ENCODE measurements around the gene CDT1. TPM values are rescaled to one million over a fixed set of nuclear protein-coding genes. Genes with fewer than 3 reads are reported as not detected.

CDT1 gene
- total and polyA plus RNA-seq, 12 donors: 0.29 to 5.7 (median 1.6) TPM; not detected in 1

DNA sequence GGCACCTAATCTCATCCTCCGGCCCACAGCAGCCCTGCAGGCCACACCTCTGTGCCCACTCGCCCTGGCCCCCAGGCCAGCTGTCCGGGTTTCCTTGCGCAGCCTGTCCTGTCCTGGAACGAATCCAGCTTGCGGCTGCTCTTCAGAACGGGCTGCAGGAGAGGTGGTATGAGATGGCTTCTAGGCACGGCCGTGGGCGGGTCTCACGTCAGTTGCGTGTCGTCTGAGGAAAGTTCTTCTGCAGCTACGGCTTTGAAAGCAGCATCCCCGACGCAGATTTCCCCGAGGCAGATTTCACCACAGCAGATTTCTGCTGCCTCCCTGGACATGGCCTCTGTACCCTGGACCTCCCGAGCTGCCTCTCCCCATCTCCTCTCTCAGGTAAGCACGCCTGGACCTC, 35.0 kb downstream of the CDT1 start:
- H3K9me3 ChIP-seq (replicated peaks in 1 of 3): no peaks in the 10 kb centered on the region
- H3K4me3 ChIP-seq: no peak overlapping the region
- H3K4me1 ChIP-seq (replicated peaks in 1 of 2): no peaks in the 10 kb centered on the region
- WGBS, 4 donors: 87 to 94% (median 91%) methylated on average over 18 to 19 of the region's 19 CpGs
- intact Hi-C loops (cut with DNase I): no loop called here
- H3K27ac ChIP-seq: no peak overlapping the region
- TF ChIP-seq, protein P1, sequence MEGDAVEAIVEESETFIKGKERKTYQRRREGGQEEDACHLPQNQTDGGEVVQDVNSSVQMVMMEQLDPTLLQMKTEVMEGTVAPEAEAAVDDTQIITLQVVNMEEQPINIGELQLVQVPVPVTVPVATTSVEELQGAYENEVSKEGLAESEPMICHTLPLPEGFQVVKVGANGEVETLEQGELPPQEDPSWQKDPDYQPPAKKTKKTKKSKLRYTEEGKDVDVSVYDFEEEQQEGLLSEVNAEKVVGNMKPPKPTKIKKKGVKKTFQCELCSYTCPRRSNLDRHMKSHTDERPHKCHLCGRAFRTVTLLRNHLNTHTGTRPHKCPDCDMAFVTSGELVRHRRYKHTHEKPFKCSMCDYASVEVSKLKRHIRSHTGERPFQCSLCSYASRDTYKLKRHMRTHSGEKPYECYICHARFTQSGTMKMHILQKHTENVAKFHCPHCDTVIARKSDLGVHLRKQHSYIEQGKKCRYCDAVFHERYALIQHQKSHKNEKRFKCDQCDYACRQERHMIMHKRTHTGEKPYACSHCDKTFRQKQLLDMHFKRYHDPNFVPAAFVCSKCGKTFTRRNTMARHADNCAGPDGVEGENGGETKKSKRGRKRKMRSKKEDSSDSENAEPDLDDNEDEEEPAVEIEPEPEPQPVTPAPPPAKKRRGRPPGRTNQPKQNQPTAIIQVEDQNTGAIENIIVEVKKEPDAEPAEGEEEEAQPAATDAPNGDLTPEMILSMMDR (IDR thresholded peaks at IDR 0.05): no peak
- TF ChIP-seq POLR2A (IDR thresholded peaks at IDR 0.05): no peak
- H3K36me3 ChIP-seq (replicated peaks in 1 of 2): peaks cover 0 to 23% of the 10 kb centered on the region in 2 donors
- DNase-seq: no peak
- H3K27me3 ChIP-seq: no peaks in the 10 kb centered on the region

DNA sequence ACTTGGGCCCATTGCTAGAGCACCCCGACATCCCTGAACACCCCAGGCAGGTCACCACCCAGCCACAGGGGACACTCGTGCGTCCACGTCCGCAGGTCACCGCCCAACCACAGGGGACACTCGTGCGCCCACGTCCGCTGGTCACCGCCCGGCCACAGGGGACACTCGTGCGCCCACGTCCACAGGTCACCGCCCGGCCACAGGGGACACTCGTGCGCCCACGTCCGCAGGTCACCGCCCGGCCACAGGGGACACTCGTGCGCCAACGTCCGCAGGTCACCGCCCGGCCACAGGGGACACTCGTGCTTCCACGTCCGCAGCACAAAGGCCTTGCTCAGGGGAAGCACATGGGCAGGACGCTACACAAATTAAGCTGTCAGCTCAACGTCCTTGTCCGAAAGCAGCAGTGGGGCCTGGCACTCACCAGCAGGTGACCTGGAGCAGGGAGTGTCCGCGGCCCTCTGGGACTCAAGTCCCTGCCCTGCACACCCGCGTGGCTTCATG, 35.5 kb downstream of the CDT1 start:
- no peaks in the 10 kb centered on the region for H3K4me1 ChIP-seq (replicated peaks in 1 of 2)
- no peak for DNase-seq
- no peak overlapping the region for H3K27ac ChIP-seq
- TF ChIP-seq, protein P1 (IDR thresholded peaks at IDR 0.05): no peak
- TF ChIP-seq POLR2A (IDR thresholded peaks at IDR 0.05): no peak
- WGBS, 4 donors: 87 to 96% (median 91%) methylated on average over 19 to 39 of the region's 39 CpGs
- H3K36me3 ChIP-seq (replicated peaks in 1 of 2): peaks cover 0 to 23% of the 10 kb centered on the region in 2 donors
- no peaks in the 10 kb centered on the region for H3K9me3 ChIP-seq (replicated peaks in 1 of 3)
- intact Hi-C loops (cut with DNase I): no loop called here
- H3K27me3 ChIP-seq: no peaks in the 10 kb centered on the region
- no peak overlapping the region for H3K4me3 ChIP-seq

DNA sequence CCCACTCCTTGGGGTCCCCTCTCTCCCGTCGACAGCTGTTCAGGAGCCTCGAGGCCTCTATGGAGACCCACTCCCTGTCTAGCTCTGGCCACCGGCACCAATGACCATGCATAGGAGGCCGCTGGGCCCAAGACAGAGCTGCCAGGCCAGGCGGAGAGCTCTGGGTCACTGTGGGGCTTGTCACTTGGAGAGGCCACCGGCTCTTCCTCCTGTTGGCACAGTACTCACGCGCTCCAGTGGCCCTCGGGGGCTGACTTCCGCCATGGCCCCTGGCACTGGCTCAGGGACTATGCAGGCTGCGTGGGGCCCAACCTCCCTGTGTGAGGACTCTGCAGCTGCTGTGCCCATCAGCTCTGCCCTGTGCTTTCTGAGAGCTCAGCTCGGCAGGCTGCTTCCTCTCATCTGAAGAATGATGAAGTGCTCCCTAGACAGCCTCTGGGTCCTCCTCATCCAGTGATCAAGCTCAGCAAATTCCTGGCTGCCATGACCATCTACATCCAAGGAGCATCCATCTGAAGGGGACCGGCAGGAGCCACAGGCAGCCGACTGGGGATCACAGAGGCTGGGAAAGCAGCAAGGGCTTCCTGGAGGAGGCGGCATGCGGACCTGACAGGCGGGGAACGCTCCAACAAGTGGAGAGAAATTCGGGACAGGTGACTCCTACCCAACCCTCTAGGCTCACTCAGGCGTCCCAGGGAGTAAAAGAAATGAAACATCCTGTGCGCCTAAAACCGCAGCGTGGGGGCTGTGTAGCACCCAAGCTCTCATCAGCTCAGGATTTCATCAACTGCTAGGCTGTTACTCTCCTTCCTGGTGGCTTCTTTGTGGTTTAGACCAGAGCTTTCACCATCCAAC, 36.4 kb downstream of the CDT1 start:
- H3K9me3 ChIP-seq (replicated peaks in 1 of 3): no peaks in the 10 kb centered on the region
- intact Hi-C loops (cut with DNase I): no loop called here
- H3K4me3 ChIP-seq: no peak overlapping the region
- H3K4me1 ChIP-seq (replicated peaks in 1 of 2): no peaks in the 10 kb centered on the region
- H3K36me3 ChIP-seq (replicated peaks in 1 of 2): peaks cover 0 to 23% of the 10 kb centered on the region in 2 donors
- no peak for DNase-seq
- no peak overlapping the region for H3K27ac ChIP-seq
- H3K27me3 ChIP-seq: no peaks in the 10 kb centered on the region
- 91 to 95% (median 92%) methylated on average over 18 to 24 of the region's 24 CpGs for WGBS, 4 donors
- TF ChIP-seq, protein P1 (IDR thresholded peaks at IDR 0.05): no peak
- TF ChIP-seq POLR2A (IDR thresholded peaks at IDR 0.05): no peak

DNA sequence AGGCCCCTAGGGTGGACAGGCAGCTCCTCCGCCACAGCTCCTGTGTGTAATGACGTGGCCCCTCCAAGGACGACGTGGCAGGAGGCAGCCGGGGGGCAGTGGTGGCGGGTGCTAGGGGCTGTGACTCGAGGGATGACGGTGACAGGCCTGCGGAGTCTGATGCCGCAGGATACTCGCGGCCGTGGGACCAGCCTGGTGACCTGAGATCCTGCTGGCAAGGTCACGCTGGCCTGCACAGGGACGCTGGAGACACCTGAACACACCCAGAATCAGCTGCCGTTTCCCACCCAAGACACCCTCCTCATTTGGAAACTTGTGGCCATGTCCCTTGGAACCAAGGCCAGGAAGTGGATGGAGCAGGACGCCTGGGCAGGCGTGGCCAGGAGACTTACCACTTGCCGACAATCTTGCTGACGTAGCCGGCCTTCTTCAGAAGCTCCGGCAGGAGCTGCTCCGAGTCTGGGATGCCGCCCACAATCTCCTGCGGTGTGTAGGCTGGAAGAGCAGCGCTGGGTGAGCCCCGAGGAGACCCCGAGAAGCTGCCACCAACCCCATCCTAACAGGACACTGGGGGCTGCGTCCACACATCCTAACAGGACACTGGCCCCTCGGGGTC, 37.1 kb downstream of the CDT1 start:
- no peaks in the 10 kb centered on the region for H3K9me3 ChIP-seq (replicated peaks in 1 of 3)
- H3K27me3 ChIP-seq: no peaks in the 10 kb centered on the region
- peaks cover 0 to 23% of the 10 kb centered on the region in 2 donors for H3K36me3 ChIP-seq (replicated peaks in 1 of 2)
- no peak overlapping the region for H3K27ac ChIP-seq
- no peak overlapping the region for H3K4me3 ChIP-seq
- H3K4me1 ChIP-seq (replicated peaks in 1 of 2): no peaks in the 10 kb centered on the region
- intact Hi-C loops (cut with DNase I): no loop called here
- DNase-seq: no peak
- TF ChIP-seq, protein P1 (IDR thresholded peaks at IDR 0.05): no peak
- no peak for TF ChIP-seq POLR2A (IDR thresholded peaks at IDR 0.05)
- 93 to 98% (median 94%) methylated on average over 16 to 30 of the region's 30 CpGs for WGBS, 4 donors
